OCI-LY7 (cell line): Measurements from ENCODE around the gene ANKS1B. TPM values are rescaled to one million over a fixed set of nuclear protein-coding genes. Genes with fewer than 3 reads are reported as not detected.

Experiments used
- BruUV-seq: library from RNA; stranded (reverse); fragments of 400-500 nt; replicated peaks from 2 replicates; lab custom pipeline; 2021; lab: Mats Ljungman, UMichigan
- CTCF ChIA-PET: fragments of 300-600 bp; sonication (Branson Sonifier 250); formaldehyde crosslinking; loops from one replicate; lab custom pipeline; 2022; ENCODE audit warnings: antibody characterized with exemption; ENCODE audit not compliant: unreplicated experiment; lab: Charles Lee
- POLR2A ChIA-PET: fragments of 300-600 bp; sonication (Branson Sonifier 250); formaldehyde crosslinking; loops from one replicate; lab custom pipeline; 2022; ENCODE audit warnings: antibody characterized with exemption; lab: Charles Lee
- DNase-seq: peaks from one replicate; pipeline ENCODE4 v3.0.0-alpha.2; 2015; ENCODE audit warnings: low spot score
- H2AFZ ChIP-seq: fragments of 200-600 bp; sonication (generic), shearing (Covaris generic); 2 replicates; pipeline ENCODE4 v1.6.1; 2014; ENCODE audit warnings: mild to moderate bottlenecking, antibody characterized with exemption, low read length, moderate library complexity
- H3K27ac ChIP-seq: fragments of 200-600 bp; sonication (generic); 2 replicates; pipeline ENCODE4 v1.5.1; 2014; ENCODE audit warnings: mixed run types, low read depth, mild to moderate bottlenecking, moderate library complexity, low read length, inconsistent platforms; ENCODE audit not compliant: poor library complexity, severe bottlenecking
- H3K36me3 ChIP-seq: fragments of 200-600 bp; sonication (generic); 2 replicates; pipeline ENCODE4 v1.6.1; 2014; ENCODE audit warnings: mild to moderate bottlenecking, antibody characterized with exemption, low read length, moderate library complexity, mixed read lengths; ENCODE audit not compliant: insufficient read depth
- H3K4me1 ChIP-seq: fragments of 200-600 bp; sonication (generic); 2 replicates; pipeline ENCODE4 v1.5.1; 2014; ENCODE audit warnings: mild to moderate bottlenecking, low read length; ENCODE audit not compliant: insufficient read depth, poor library complexity, severe bottlenecking
- H3K4me2 ChIP-seq: fragments of 200-600 bp; sonication (generic); 2 replicates; pipeline ENCODE4 v1.6.1; 2014; ENCODE audit warnings: mild to moderate bottlenecking, low read length
- H3K4me3 ChIP-seq: fragments of 200-600 bp; sonication (generic); 2 replicates; pipeline ENCODE4 v1.5.1; 2014; ENCODE audit warnings: mild to moderate bottlenecking, low read depth, low read length; ENCODE audit not compliant: poor library complexity, severe bottlenecking
- H3K79me2 ChIP-seq: fragments of 200-600 bp; sonication (generic); 2 replicates; pipeline ENCODE4 v1.6.1; 2016; ENCODE audit warnings: low read depth, mild to moderate bottlenecking, low read length, moderate library complexity, mixed read lengths; ENCODE audit not compliant: insufficient read depth
- H3K9me2 ChIP-seq: fragments of 200-600 bp; sonication (generic); 2 replicates; pipeline ENCODE4 v1.6.1; 2016; ENCODE audit warnings: mild to moderate bottlenecking, low read length, mixed read lengths; ENCODE audit not compliant: insufficient read depth
- H3K9me3 ChIP-seq: fragments of 200-600 bp; sonication (generic); 2 replicates; pipeline ENCODE4 v1.6.1; 2014; ENCODE audit warnings: mild to moderate bottlenecking, mixed run types, low read length, mixed read lengths
- H4K20me1 ChIP-seq: fragments of 200-600 bp; sonication (generic); 2 replicates; pipeline ENCODE4 v1.6.1; 2014; ENCODE audit warnings: mild to moderate bottlenecking, antibody characterized with exemption, low read length, moderate library complexity, mixed read lengths; ENCODE audit not compliant: insufficient read depth
- EZH2phosphoT487 ChIP-seq: fragments of 200-600 bp; sonication (generic); IDR thresholded peaks from 2 replicates; pipeline ENCODE4 v1.6.1; 2018; ENCODE audit warnings: low read depth, borderline replicate concordance, mild to moderate bottlenecking, mixed run types, antibody characterized with exemption, low read length, moderate library complexity, mixed read lengths
- intact Hi-C: fragments of 100-400 bp; cut with micrococcal nuclease; formaldehyde crosslinking; loops from one replicate; pipeline ENCODE4 v1.10.0; 2022; ENCODE audit not compliant: unreplicated experiment
- total RNA-seq, 2 experiments: library from RNA; depleted of rRNA in 1 of 2; stranded (reverse); fragments of >200 nt in 1 of 2; shearing (Covaris generic) in 1 of 2; gene quantifications; 2 replicates each; pipeline ENCODE4 v1.2.3, GENCODE V29; 2014 to 2022
- TF ChIP-seq, protein P1 (sequence below): fragments of 200-600 bp; sonication (generic); conservative IDR thresholded peaks from 2 replicates; pipeline ENCODE4 v1.5.1; 2014; ENCODE audit warnings: mild to moderate bottlenecking, antibody characterized with exemption, low read length, moderate library complexity, mixed read lengths

Gene ANKS1B
- total RNA-seq, 2 experiments from 2014 or later: 2.9 to 6.0 TPM

DNA sequence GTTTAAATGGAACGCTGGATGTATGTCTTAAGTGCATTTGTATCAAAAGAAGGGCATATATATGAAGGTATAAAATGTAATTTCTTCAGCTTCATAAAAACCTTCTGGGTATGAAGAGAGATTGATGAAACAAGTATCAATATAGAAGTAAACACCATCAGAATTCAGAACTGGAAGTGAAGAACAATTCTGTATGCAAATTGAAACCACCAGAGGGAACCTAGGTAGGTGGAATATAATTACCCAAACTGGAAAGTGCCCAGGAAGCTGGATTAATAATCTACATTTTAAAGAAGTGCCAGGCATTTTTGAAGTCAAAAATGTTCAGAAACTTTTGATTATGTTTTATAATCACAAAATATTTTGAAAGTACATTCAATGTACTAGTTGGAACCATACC lies 673.4 kb downstream of the ANKS1B start:
- Histone ChIP-seq H3K36me3 (no peaks in the 10 kb centered on the region), H3K27ac (no peak overlapping the region), H4K20me1 (no peaks in the 10 kb centered on the region), H3K79me2 (no peaks in the 10 kb centered on the region), H2AFZ (no peak overlapping the region), H3K9me2 (no peaks in the 10 kb centered on the region), H3K4me1 (no peaks in the 10 kb centered on the region), H3K9me3 (0 out of 2 replicates have a peak, but pooled peaks cover 16% of the 10 kb centered on the region), H3K4me2 (no peak overlapping the region), H3K4me3 (no peak overlapping the region)
- POLR2A ChIA-PET: interaction anchor here (1.6 to 3.9 kb wide), 2 partner anchors 10 to 13 kb away, joined by 4 to 15 read pairs; no protein-coding TSS in a partner anchor
- no peak for TF ChIP-seq EZH2phosphoT487
- TF ChIP-seq, protein P1, sequence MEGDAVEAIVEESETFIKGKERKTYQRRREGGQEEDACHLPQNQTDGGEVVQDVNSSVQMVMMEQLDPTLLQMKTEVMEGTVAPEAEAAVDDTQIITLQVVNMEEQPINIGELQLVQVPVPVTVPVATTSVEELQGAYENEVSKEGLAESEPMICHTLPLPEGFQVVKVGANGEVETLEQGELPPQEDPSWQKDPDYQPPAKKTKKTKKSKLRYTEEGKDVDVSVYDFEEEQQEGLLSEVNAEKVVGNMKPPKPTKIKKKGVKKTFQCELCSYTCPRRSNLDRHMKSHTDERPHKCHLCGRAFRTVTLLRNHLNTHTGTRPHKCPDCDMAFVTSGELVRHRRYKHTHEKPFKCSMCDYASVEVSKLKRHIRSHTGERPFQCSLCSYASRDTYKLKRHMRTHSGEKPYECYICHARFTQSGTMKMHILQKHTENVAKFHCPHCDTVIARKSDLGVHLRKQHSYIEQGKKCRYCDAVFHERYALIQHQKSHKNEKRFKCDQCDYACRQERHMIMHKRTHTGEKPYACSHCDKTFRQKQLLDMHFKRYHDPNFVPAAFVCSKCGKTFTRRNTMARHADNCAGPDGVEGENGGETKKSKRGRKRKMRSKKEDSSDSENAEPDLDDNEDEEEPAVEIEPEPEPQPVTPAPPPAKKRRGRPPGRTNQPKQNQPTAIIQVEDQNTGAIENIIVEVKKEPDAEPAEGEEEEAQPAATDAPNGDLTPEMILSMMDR: no peak
- no peak for DNase-seq
- no TSS peak for BruUV-seq
- intact Hi-C loops: no loop called here
- CTCF ChIA-PET: no interaction called here

DNA sequence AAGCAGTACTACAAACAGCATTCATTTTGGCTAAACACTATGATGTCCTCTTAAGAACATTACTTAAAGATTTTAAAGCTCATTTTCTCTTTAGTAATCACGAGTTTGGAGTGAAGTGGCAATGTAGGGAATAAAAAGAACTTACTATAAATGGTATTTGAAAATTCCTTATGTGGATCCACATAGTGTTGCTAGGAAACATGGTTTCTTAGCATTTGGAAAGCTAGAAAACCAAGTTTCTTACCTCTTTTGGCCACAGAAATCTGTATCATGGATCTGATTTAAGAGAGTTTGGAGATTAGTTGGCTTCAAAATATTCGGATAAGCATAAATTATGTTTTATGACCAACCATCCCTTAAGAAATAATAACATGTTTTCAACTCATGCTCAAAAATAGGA lies 674.9 kb downstream of the ANKS1B start:
- Histone ChIP-seq H3K4me2 (no peak overlapping the region), H2AFZ (no peak overlapping the region), H3K79me2 (no peaks in the 10 kb centered on the region), H3K9me2 (no peaks in the 10 kb centered on the region), H3K9me3 (peaks cover 20% of the 10 kb centered on the region; the same call in 1 of the 2 replicates), H3K27ac (no peak overlapping the region), H3K36me3 (no peaks in the 10 kb centered on the region), H3K4me1 (no peaks in the 10 kb centered on the region), H4K20me1 (no peaks in the 10 kb centered on the region), H3K4me3 (no peak overlapping the region)
- TF ChIP-seq, protein P1: no peak
- no peak for TF ChIP-seq EZH2phosphoT487
- ChIA-PET POLR2A (interaction anchor here (0.5 to 3.9 kb wide), 8 partner anchors 8 to 443 kb away, joined by 3 to 15 read pairs (median 4); no protein-coding TSS in a partner anchor), CTCF (no interaction called here)
- no TSS peak for BruUV-seq
- intact Hi-C loops: no loop called here
- DNase-seq: no peak

DNA sequence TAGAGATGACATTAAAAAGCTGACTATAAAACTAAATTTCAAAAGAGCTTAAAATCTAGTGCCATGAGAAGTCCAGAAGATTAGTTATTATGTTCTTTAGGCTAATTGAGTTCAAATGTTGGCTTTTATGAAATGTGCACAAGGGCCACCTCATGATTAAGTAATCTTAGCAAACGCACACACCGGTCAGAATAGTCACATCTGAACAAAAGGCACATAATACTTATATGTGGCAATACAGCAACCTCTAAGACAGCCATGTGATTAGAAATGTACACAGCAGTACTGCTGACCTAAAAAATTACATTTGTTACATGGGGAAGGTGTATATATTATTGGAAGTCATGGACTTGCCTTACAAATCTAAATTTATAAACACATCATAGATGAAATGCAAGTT lies 681.9 kb downstream of the ANKS1B start:
- Histone ChIP-seq H3K4me3 (no peak overlapping the region), H4K20me1 (no peaks in the 10 kb centered on the region), H2AFZ (no peak overlapping the region), H3K9me2 (no peaks in the 10 kb centered on the region), H3K9me3 (peaks cover 7% of the 10 kb centered on the region; the same call in 1 of the 2 replicates), H3K27ac (no peak overlapping the region), H3K79me2 (no peaks in the 10 kb centered on the region), H3K4me1 (no peaks in the 10 kb centered on the region), H3K4me2 (no peak overlapping the region), H3K36me3 (no peaks in the 10 kb centered on the region)
- CTCF ChIA-PET: no interaction called here
- TF ChIP-seq EZH2phosphoT487: no peak
- TF ChIP-seq, protein P1: no peak
- POLR2A ChIA-PET: interaction anchor here (0.5 kb wide), 1 partner anchor 10 kb away, joined by 5 read pairs; no protein-coding TSS in a partner anchor
- intact Hi-C loops: no loop called here
- BruUV-seq: no TSS peak
- no peak for DNase-seq
